HepG2 (cell line): Measurements from ENCODE around the gene FLYWCH1.

Source experiments
- POLR2A ChIP-seq, 2 experiments: IDR thresholded peaks; 2 replicates each; pipeline ENCODE4 v1.6.1; 2011; ENCODE audit warnings: low read depth in 2 of 2, low read length in 2 of 2, mild to moderate bottlenecking in 1 of 2, moderate library complexity in 1 of 2; ENCODE audit not compliant: insufficient read depth in 1 of 2
- ZBTB33 ChIP-seq: sonication (generic); formaldehyde crosslinking; IDR thresholded peaks from 2 replicates; pipeline ENCODE4 v1.4.0; 2020; ENCODE audit warnings: missing genetic modification reagents
- ZFYVE20 ChIP-seq: sonication (generic); formaldehyde crosslinking; IDR thresholded peaks from 2 replicates; pipeline ENCODE4 v1.8.0; 2023; ENCODE audit warnings: low read depth, mild to moderate bottlenecking, moderate library complexity, missing genetic modification reagents, borderline replicate concordance

GRCh38 chr16:2976673-2977072, 64.9 kb downstream of the FLYWCH1 start:
- TF ChIP-seq ZBTB33 (no peak), POLR2A (IDR thresholded peaks at IDR 0.05; ENCODE audit: insufficient read depth in 1 of 2, low read depth in 2 of 2, low read length in 2 of 2) (no peak), ZFYVE20 (CRISPR knock-in tag) (no peak)
